ENCODE results near the gene MCTP1. TPM values are rescaled to one million over a fixed set of nuclear protein-coding genes. Genes with fewer than 3 reads are reported as not detected.

MCTP1 gene
- total RNA-seq, 1 experiment from 2014 or later: 5.6 TPM

GRCh38 chr5:95027775-95028174, 257.1 kb downstream of the MCTP1 start (continued):
- TF ChIP-seq TP53 (CRISPR knock-in tag; IDR thresholded peaks at IDR 0.05): no peak
- no peak for TF ChIP-seq TEAD1 (CRISPR knock-in tag; IDR thresholded peaks at IDR 0.05)
- TF ChIP-seq IRF1 (CRISPR knock-in tag; IDR thresholded peaks at IDR 0.05): no peak
- TF ChIP-seq SP1 (CRISPR knock-in tag; conservative IDR thresholded peaks at IDR 0.05): no peak

- no peaks in the 10 kb centered on the region for H3K27me3 Mint-ChIP-seq (ENCODE audit: low read depth)
- no peak overlapping the region for H3K4me3 Mint-ChIP-seq
- no peaks in the 10 kb centered on the region for H3K36me3 Mint-ChIP-seq
- ChIA-PET POLR2A (no interaction called here), CTCF (no interaction called here)
- ATAC-seq: no peak
- TF ChIP-seq ZNF281 (CRISPR knock-in tag; IDR thresholded peaks at IDR 0.05): no peak
- no peak overlapping the region for H3K27ac Mint-ChIP-seq
- H3K4me1 Mint-ChIP-seq: peaks cover 4% of the 10 kb centered on the region; the same call in 1 of the 2 replicates
- DNase-seq (ENCODE audit: low spot score): no peak
- 0 out of 2 replicates have a peak, but pooled peaks cover 3% of the 10 kb centered on the region for H3K9me3 Mint-ChIP-seq
These were observed 257.7 kb downstream of the MCTP1 start for GRCh38 chr5:95027151-95027721.

- ChIA-PET CTCF (no interaction called here), POLR2A (no interaction called here)
- Mint-ChIP-seq H3K9me3 (0 out of 2 replicates have a peak, but pooled peaks cover 3% of the 10 kb centered on the region), H3K4me3 (no peak overlapping the region), H3K27ac (no peak overlapping the region), H3K27me3 (ENCODE audit: low read depth) (no peaks in the 10 kb centered on the region), H3K36me3 (no peaks in the 10 kb centered on the region), H3K4me1 (peaks cover 4% of the 10 kb centered on the region; the same call in 1 of the 2 replicates)
- no peak for ATAC-seq
- TF ChIP-seq ATF2 (CRISPR knock-in tag; IDR thresholded peaks at IDR 0.05; ENCODE audit: borderline replicate concordance, low read depth): no peak
- TF ChIP-seq STAT6 (CRISPR knock-in tag; conservative IDR thresholded peaks at IDR 0.05; ENCODE audit: low read depth): no peak
- TF ChIP-seq PRDM15 (CRISPR knock-in tag; IDR thresholded peaks at IDR 0.05): no peak
- no peak for TF ChIP-seq GRHL2 (CRISPR knock-in tag; IDR thresholded peaks at IDR 0.05; ENCODE audit: insufficient replicate concordance, severe bottlenecking)
- no peak for TF ChIP-seq JAZF1 (CRISPR knock-in tag; IDR thresholded peaks at IDR 0.05)
- no peak for DNase-seq (ENCODE audit: low spot score)
These were observed 258.2 kb downstream of the MCTP1 start for GRCh38 chr5:95026718-95027117.

Measured in WTC11 (cell line).